Smooth muscle cell (in vitro differentiated cells): ENCODE results near the gene SLC9A9. TPM values are rescaled to one million over a fixed set of nuclear protein-coding genes. Genes with fewer than 3 reads are reported as not detected.

Experiments
- DNase-seq: peaks from one replicate; lab custom pipeline; 2025; ENCODE audit not compliant: unreplicated experiment; lab: John Stamatoyannopoulos, UW
- H2AFZ ChIP-seq: fragments of 200-600 bp; sonication (generic); 2 replicates; pipeline ENCODE4 v1.6.0; 2016; ENCODE audit warnings: antibody characterized with exemption, low read depth, mild to moderate bottlenecking
- H3F3A ChIP-seq: fragments of 200-600 bp; sonication (generic); 2 replicates; pipeline ENCODE4 v1.6.0; 2017; ENCODE audit warnings: antibody characterized with exemption, low read depth
- H3K27ac ChIP-seq: fragments of 200-600 bp; sonication (generic); 2 replicates; pipeline ENCODE4 v1.5.1; 2016; ENCODE audit warnings: low read depth, mild to moderate bottlenecking
- H3K27me3 ChIP-seq: fragments of 200-600 bp; sonication (generic); 2 replicates; pipeline ENCODE4 v1.6.1; 2016; ENCODE audit warnings: low read depth, mild to moderate bottlenecking
- H3K36me3 ChIP-seq: fragments of 200-600 bp; sonication (generic); 2 replicates; pipeline ENCODE4 v1.5.1; 2016; ENCODE audit warnings: low read depth
- H3K4me1 ChIP-seq: fragments of 200-600 bp; sonication (generic); 2 replicates; pipeline ENCODE4 v1.5.1; 2016; ENCODE audit warnings: low read depth
- H3K4me2 ChIP-seq: fragments of 200-600 bp; sonication (generic); 2 replicates; pipeline ENCODE4 v1.6.0; 2016; ENCODE audit warnings: mild to moderate bottlenecking
- H3K4me3 ChIP-seq: fragments of 200-600 bp; sonication (generic); 2 replicates; pipeline ENCODE4 v1.5.1; 2016; ENCODE audit warnings: mild to moderate bottlenecking
- H3K79me2 ChIP-seq: fragments of 200-600 bp; sonication (generic); 2 replicates; pipeline ENCODE4 v1.6.0; 2016; ENCODE audit warnings: low read depth, mild to moderate bottlenecking
- H3K9ac ChIP-seq: fragments of 200-600 bp; sonication (generic); 2 replicates; pipeline ENCODE4 v1.6.0; 2016; ENCODE audit warnings: low read depth
- H3K9me3 ChIP-seq: fragments of 200-600 bp; sonication (generic); replicated peaks from 2 replicates; pipeline ENCODE4 v1.5.1; 2016; ENCODE audit warnings: low read depth
- H4K20me1 ChIP-seq: fragments of 200-600 bp; sonication (generic); 2 replicates; pipeline ENCODE4 v1.6.0; 2016; ENCODE audit warnings: low read depth
- CTCF ChIP-seq: fragments of 200-600 bp; sonication (generic); IDR thresholded peaks from 2 replicates; pipeline ENCODE4 v1.5.1; 2017; ENCODE audit warnings: borderline replicate concordance, mild to moderate bottlenecking, antibody characterized with exemption; ENCODE audit not compliant: insufficient read depth, poor library complexity, severe bottlenecking
- WGBS: methylation state at CpG from one replicate; pipeline ENCODE4 v1.1.7; 2016; ENCODE audit warnings: low lambda C conversion rate; 5-methylcytosine and 5-hydroxymethylcytosine counted together
- polyA plus RNA-seq: library from polyadenylated mRNA; unstranded; fragments of >200 nt; fragmentation: Nextera tagmentation; extraction: Ambion mirVana; gene quantifications from 2 replicates; pipeline ENCODE4 v1.2.1, GENCODE V29; 2016
- total RNA-seq: library from RNA; depleted of rRNA; stranded (reverse); fragments of >200 nt; gene quantifications from 2 replicates; pipeline ENCODE4 v1.2.3, GENCODE V29; 2014

The SLC9A9 gene
- total and polyA plus RNA-seq, 2 experiments from 2014 or later: 4.0 to 8.9 TPM

- H3K9ac ChIP-seq: no peak overlapping the region
- no peaks in the 10 kb centered on the region for H3K27me3 ChIP-seq
- H3K79me2 ChIP-seq: no peaks in the 10 kb centered on the region
- no peak for TF ChIP-seq CTCF
- no peaks in the 10 kb centered on the region for H4K20me1 ChIP-seq
- H2AFZ ChIP-seq: no peak overlapping the region
- H3K4me1 ChIP-seq: no peaks in the 10 kb centered on the region
- no peaks in the 10 kb centered on the region for H3K9me3 ChIP-seq
- DNase-seq: no peak
- no peaks in the 10 kb centered on the region for H3F3A ChIP-seq
- 100% methylated on average over 1 of the region's 1 CpG for WGBS
- no peak overlapping the region for H3K27ac ChIP-seq
- H3K4me3 ChIP-seq: no peak overlapping the region
- H3K4me2 ChIP-seq: no peak overlapping the region
- no peaks in the 10 kb centered on the region for H3K36me3 ChIP-seq
Observed at GRCh38 chr3:143375698-143376097, 472.6 kb downstream of the SLC9A9 start.

- Histone ChIP-seq H3K4me3 (no peak overlapping the region), H3K79me2 (no peaks in the 10 kb centered on the region), H4K20me1 (no peaks in the 10 kb centered on the region), H3K4me2 (no peak overlapping the region), H3K4me1 (peaks cover 18% of the 10 kb centered on the region), H3K9ac (no peak overlapping the region), H3K27me3 (no peaks in the 10 kb centered on the region), H2AFZ (no peak overlapping the region), H3K36me3 (no peaks in the 10 kb centered on the region), H3K9me3 (no peaks in the 10 kb centered on the region), H3F3A (no peaks in the 10 kb centered on the region), H3K27ac (no peak overlapping the region)
- TF ChIP-seq CTCF: no peak
- 86% methylated on average over 1 of the region's 1 CpG for WGBS
- DNase-seq: no peak
Observed at GRCh38 chr3:143367171-143367570, 481.1 kb downstream of the SLC9A9 start.

DNA sequence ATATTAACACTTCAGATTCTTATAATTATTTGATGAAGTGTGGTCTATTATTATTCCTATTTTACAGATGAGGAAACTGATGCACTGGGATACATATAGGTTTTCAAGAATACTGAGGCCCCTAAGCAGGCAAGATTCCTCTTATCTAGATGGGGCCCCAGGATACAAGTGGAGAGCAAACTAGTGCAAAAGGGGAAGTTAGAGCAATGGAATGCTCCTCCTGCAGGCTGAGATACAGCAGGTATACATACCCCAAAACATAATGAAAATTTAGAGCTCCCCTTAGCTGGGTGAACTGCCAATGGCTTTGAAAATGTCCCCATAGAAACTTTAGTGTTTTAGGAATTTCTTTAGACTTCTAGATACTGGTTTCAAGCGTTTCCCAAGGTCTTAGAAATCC lies 481.6 kb downstream of the SLC9A9 start:
- Histone ChIP-seq H3K27me3 (no peaks in the 10 kb centered on the region), H2AFZ (no peak overlapping the region), H3K9ac (no peak overlapping the region), H3K9me3 (no peaks in the 10 kb centered on the region), H3F3A (no peaks in the 10 kb centered on the region), H4K20me1 (no peaks in the 10 kb centered on the region), H3K4me1 (peaks cover 23% of the 10 kb centered on the region), H3K27ac (no peak overlapping the region), H3K79me2 (no peaks in the 10 kb centered on the region), H3K4me3 (no peak overlapping the region), H3K4me2 (no peak overlapping the region), H3K36me3 (no peaks in the 10 kb centered on the region)
- DNase-seq: no peak
- WGBS: 93% methylated on average over 1 of the region's 1 CpG
- no peak for TF ChIP-seq CTCF

- no peak overlapping the region for H3K9ac ChIP-seq
- TF ChIP-seq CTCF: no peak
- H2AFZ ChIP-seq: no peak overlapping the region
- no peaks in the 10 kb centered on the region for H3K79me2 ChIP-seq
- H3K9me3 ChIP-seq: no peaks in the 10 kb centered on the region
- no peak overlapping the region for H3K4me2 ChIP-seq
- no peak overlapping the region for H3K4me3 ChIP-seq
- H3F3A ChIP-seq: no peaks in the 10 kb centered on the region
- H4K20me1 ChIP-seq: no peaks in the 10 kb centered on the region
- DNase-seq: no peak
- no peaks in the 10 kb centered on the region for H3K27me3 ChIP-seq
- WGBS: 90% methylated on average over 1 of the region's 1 CpG
- H3K27ac ChIP-seq: no peak overlapping the region
- H3K36me3 ChIP-seq: no peaks in the 10 kb centered on the region
- peaks cover 23% of the 10 kb centered on the region for H3K4me1 ChIP-seq
Observed at GRCh38 chr3:143363949-143364348, 484.3 kb downstream of the SLC9A9 start.
